HepG2 (cell line): ENCODE results near the gene COASY. TPM values are rescaled to one million over a fixed set of nuclear protein-coding genes. Genes with fewer than 3 reads are reported as not detected.
A peak's percentile ranks its signal among the peaks of the same experiment; 100 is the strongest.

ENCODE experiments used
- ARID3A ChIP-seq: IDR thresholded peaks from 2 replicates; pipeline ENCODE4 v1.6.1; 2012; ENCODE audit warnings: low read depth, low read length, improper control_type of control experiment
- ARNTL ChIP-seq: sonication (generic); formaldehyde crosslinking; IDR thresholded peaks from 2 replicates; pipeline ENCODE4 v1.4.0; 2020; ENCODE audit warnings: mild to moderate bottlenecking, missing genetic modification reagents
- ELF1 ChIP-seq: sonication (generic); formaldehyde crosslinking; IDR thresholded peaks from 2 replicates; pipeline ENCODE4 v1.4.0; 2020; ENCODE audit warnings: missing genetic modification reagents
- ERF ChIP-seq: IDR thresholded peaks from 2 replicates; pipeline ENCODE4 v1.6.1; 2018; ENCODE audit warnings: missing biosample characterization, missing genetic modification reagents
- HDAC6 ChIP-seq: fragments of 200-600 bp; sonication (generic); IDR thresholded peaks from 2 replicates; pipeline ENCODE4 v1.7.0; 2017; ENCODE audit warnings: mild to moderate bottlenecking, antibody characterized with exemption, low read length, low read depth
- ISL2 ChIP-seq: sonication (generic); formaldehyde crosslinking; IDR thresholded peaks from 2 replicates; pipeline ENCODE4 v1.5.0; 2020; ENCODE audit warnings: missing genetic modification reagents
- MIER2 ChIP-seq: IDR thresholded peaks from 2 replicates; pipeline ENCODE4 v1.6.1; 2016; ENCODE audit warnings: missing biosample characterization, missing genetic modification reagents
- NFATC3 ChIP-seq: sonication (generic); formaldehyde crosslinking; IDR thresholded peaks from 2 replicates; pipeline ENCODE4 v1.5.1; 2020; ENCODE audit warnings: mild to moderate bottlenecking, missing genetic modification reagents
- NR1H2 ChIP-seq: sonication (generic); formaldehyde crosslinking; IDR thresholded peaks from 2 replicates; pipeline ENCODE4 v1.8.1; 2022; ENCODE audit warnings: low read depth, missing genetic modification reagents, borderline replicate concordance
- NR3C1 ChIP-seq: sonication (generic); formaldehyde crosslinking; IDR thresholded peaks from 2 replicates; pipeline ENCODE4 v1.4.0; 2020; ENCODE audit warnings: missing genetic modification reagents
- PBX3 ChIP-seq: sonication (generic); formaldehyde crosslinking; IDR thresholded peaks from 2 replicates; pipeline ENCODE4 v1.8.1; 2023; ENCODE audit warnings: missing genetic modification reagents, inconsistent platforms, borderline replicate concordance
- POLR2AphosphoS2 ChIP-seq: IDR thresholded peaks from 2 replicates; pipeline ENCODE4 v1.6.1; 2011; ENCODE audit warnings: low read depth, low read length, improper control_type of control experiment
- POLR2G ChIP-seq: fragments of 200-400 bp; formaldehyde crosslinking; IDR thresholded peaks from 2 replicates; pipeline ENCODE4 v1.6.1; 2018; ENCODE audit warnings: mild to moderate bottlenecking, low read depth, low read length, moderate library complexity
- RBM39 ChIP-seq: fragments of 200-400 bp; formaldehyde crosslinking; IDR thresholded peaks from one replicate; pipeline ENCODE4 v1.6.1; 2018; ENCODE audit warnings: antibody characterized with exemption, mild to moderate bottlenecking, low read depth, low read length; ENCODE audit not compliant: poor library complexity, severe bottlenecking
- SMYD3 ChIP-seq: sonication (generic); formaldehyde crosslinking; IDR thresholded peaks from 2 replicates; pipeline ENCODE4 v1.8.1; 2023; ENCODE audit warnings: mild to moderate bottlenecking, missing genetic modification reagents
- SOX6 ChIP-seq, 2 experiments: fragments of 450-650 bp in 1 of 2; sonication (generic) in 1 of 2; formaldehyde crosslinking in 1 of 2; IDR thresholded peaks; 2 replicates each; pipeline versions ENCODE4 v1.4.0 to v1.6.1; 2017 to 2020; ENCODE audit warnings: antibody characterized with exemption in 1 of 2, mild to moderate bottlenecking in 1 of 2, missing genetic modification reagents in 1 of 2
- YY1 ChIP-seq: IDR thresholded peaks from 2 replicates; pipeline ENCODE4 v1.6.1; 2011; ENCODE audit warnings: low read length, low read depth, moderate library complexity, mild to moderate bottlenecking; ENCODE audit not compliant: insufficient read depth, insufficient replicate concordance
- ZNF800 ChIP-seq: sonication (generic); formaldehyde crosslinking; IDR thresholded peaks from 2 replicates; pipeline ENCODE4 v1.4.0; 2020; ENCODE audit warnings: missing genetic modification reagents
- ZNF839 ChIP-seq: sonication (generic); formaldehyde crosslinking; IDR thresholded peaks from 2 replicates; pipeline ENCODE4 v1.4.0; 2020; ENCODE audit warnings: missing genetic modification reagents, mild to moderate bottlenecking, borderline replicate concordance
- ZUFSP ChIP-seq: sonication (generic); formaldehyde crosslinking; IDR thresholded peaks from 2 replicates; pipeline ENCODE4 v1.9.0; 2021; ENCODE audit warnings: missing genetic modification reagents, mild to moderate bottlenecking, borderline replicate concordance
- polyA plus RNA-seq, 8 experiments: library from polyadenylated mRNA; depleted of rRNA in 3 of 8; stranded (reverse) in 7 of 8; unstranded in 1 of 8; fragments of >200 nt; fragmentation: Illumina TruSeq in 4 of 8; extraction: Trizol in 4 of 8; gene quantifications; 2 replicates each; pipeline versions ENCODE4 v1.2.1 to v1.2.3, GENCODE V29; 2011 to 2016; ENCODE audit warnings: low read depth in 4 of 8, missing spikeins in 1 of 8, mixed read lengths in 1 of 8; ENCODE audit not compliant: insufficient read depth in 1 of 8
- total RNA-seq, 5 experiments: library from RNA; depleted of rRNA; stranded (reverse); fragments of >200 nt; fragmentation: Illumina TruSeq; extraction: Trizol; gene quantifications; 2 replicates each; pipeline ENCODE4 v1.2.3, GENCODE V29; 2016; ENCODE audit warnings: low read depth in 1 of 5

Gene COASY
- total and polyA plus RNA-seq, 2 of the 13 experiments (the other 11 are each of a cell fraction or from before 2014, with no cell fraction given), result 90.7 to 125 TPM

- TF ChIP-seq MIER2 (CRISPR knock-in tag) (peak; percentile 44; the same call in 1 of the 2 replicates), ARNTL (CRISPR knock-in tag) (0 out of 2 replicates have a peak, but pooled peaks have one; percentile 68), SOX6 (IDR thresholded peaks at IDR 0.05) (no peak), SOX6 (CRISPR knock-in tag; IDR thresholded peaks at IDR 0.05) (peak; percentile 70), ERF (peak; percentile 98), ZNF800 (CRISPR knock-in tag) (peak; percentile 96), ZUFSP (no peak), POLR2G (peak; percentile 95), ISL2 (CRISPR knock-in tag) (peak; percentile 82), ZNF839 (CRISPR knock-in tag) (peak; percentile 42), SMYD3 (CRISPR knock-in tag) (no peak), ELF1 (peak; percentile 93), PBX3 (CRISPR knock-in tag) (no peak; the same call in 1 of the 2 replicates), NR1H2 (CRISPR knock-in tag) (0 out of 2 replicates have a peak, but pooled peaks have one; percentile 54), NFATC3 (CRISPR knock-in tag) (no peak), HDAC6 (no peak), ARID3A (no peak), RBM39 (peak; percentile 84), NR3C1 (CRISPR knock-in tag) (no peak), YY1 (peak; percentile 80), POLR2AphosphoS2 (0 out of 2 replicates have a peak, but pooled peaks have one; percentile 46)
These were observed 7.5 kb upstream of the COASY start (continued) for GRCh38 chr17:42554250-42555121.
